AG09319 (cell line): ENCODE measurements around the gene RNF126.

Source experiments
- DNase-seq: peaks from one replicate; pipeline ENCODE4 v3.0.0-alpha.2; 2010; ENCODE audit warnings: low read depth; ENCODE audit errors: extremely low read depth
- TF ChIP-seq, protein P1 (sequence below): IDR thresholded peaks from 2 replicates; pipeline ENCODE4 v1.5.1; 2011; ENCODE audit warnings: low read depth, mild to moderate bottlenecking, inconsistent platforms, low read length, moderate library complexity

The RNF126 gene

GRCh38 chr19:645912-646778, 16.9 kb downstream of the RNF126 start:
- TF ChIP-seq, protein P1, sequence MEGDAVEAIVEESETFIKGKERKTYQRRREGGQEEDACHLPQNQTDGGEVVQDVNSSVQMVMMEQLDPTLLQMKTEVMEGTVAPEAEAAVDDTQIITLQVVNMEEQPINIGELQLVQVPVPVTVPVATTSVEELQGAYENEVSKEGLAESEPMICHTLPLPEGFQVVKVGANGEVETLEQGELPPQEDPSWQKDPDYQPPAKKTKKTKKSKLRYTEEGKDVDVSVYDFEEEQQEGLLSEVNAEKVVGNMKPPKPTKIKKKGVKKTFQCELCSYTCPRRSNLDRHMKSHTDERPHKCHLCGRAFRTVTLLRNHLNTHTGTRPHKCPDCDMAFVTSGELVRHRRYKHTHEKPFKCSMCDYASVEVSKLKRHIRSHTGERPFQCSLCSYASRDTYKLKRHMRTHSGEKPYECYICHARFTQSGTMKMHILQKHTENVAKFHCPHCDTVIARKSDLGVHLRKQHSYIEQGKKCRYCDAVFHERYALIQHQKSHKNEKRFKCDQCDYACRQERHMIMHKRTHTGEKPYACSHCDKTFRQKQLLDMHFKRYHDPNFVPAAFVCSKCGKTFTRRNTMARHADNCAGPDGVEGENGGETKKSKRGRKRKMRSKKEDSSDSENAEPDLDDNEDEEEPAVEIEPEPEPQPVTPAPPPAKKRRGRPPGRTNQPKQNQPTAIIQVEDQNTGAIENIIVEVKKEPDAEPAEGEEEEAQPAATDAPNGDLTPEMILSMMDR: no peak
- DNase-seq: no peak

GRCh38 chr19:644789-645188, 18.2 kb downstream of the RNF126 start:
- no peak for DNase-seq
- TF ChIP-seq, protein P1: no peak

GRCh38 chr19:644363-644762, 18.7 kb downstream of the RNF126 start:
- TF ChIP-seq, protein P1: no peak
- DNase-seq: no peak

DNA sequence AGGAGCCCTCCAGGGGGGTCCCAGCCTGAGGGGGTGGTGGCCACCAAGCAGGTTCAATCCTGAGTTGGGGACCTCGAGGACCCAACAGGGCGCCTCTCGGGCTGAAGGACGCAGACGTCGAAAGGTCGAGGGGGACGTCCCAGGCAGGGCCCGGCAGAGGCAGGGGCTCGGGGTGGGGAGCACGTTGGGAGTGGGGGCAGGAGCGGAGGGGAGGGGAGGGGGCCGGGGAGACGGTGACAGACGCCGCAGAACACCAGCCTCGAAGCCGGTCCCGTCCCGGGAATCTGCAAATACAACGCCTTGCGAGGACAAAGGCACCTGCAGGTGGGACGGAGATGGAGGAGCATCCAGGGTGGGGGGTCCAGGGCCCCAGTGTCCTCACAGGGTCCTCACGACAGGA, 19.3 kb downstream of the RNF126 start:
- no peak for DNase-seq
- TF ChIP-seq, protein P1: no peak

DNA sequence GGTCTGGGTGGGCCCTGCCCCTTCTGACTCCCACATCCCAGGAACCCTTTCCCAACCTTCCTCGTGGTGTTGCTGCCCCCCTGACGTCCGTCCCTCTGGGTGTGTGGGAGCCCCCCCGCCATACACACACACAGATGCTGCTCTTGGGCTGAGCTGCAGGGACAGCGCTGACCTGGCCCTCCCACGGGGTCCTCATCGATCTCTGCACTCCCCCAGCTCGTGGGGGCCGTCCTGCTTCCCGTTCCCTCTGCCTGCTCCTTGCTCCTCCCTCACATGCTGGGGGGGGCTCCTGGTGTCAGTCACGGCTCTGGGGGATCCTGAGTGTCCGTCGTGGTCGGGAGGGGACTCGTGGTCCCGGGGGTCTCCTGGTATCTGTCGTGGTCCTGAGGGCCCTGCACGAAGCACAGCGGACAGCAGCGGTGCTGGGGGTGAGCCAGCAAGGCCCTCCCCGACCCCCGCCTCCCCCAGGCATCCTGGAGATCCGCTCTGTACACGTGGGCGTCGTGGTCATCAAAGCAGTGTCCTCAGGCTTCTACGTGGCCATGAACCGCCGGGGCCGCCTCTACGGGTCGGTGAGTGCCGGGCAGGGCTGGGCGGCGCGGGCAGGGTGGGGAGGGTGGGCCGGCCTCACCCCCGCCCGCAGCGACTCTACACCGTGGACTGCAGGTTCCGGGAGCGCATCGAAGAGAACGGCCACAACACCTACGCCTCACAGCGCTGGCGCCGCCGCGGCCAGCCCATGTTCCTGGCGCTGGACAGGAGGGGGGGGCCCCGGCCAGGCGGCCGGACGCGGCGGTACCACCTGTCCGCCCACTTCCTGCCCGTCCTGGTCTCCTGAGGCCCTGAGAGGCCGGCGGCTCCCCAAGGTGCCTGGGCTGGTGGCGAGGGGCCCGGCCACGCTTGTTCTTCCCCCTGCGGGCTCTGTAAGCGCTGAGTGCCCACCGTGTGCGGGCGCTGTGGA, 20.0 kb downstream of the RNF126 start:
- TF ChIP-seq, protein P1: no peak
- no peak for DNase-seq

DNA sequence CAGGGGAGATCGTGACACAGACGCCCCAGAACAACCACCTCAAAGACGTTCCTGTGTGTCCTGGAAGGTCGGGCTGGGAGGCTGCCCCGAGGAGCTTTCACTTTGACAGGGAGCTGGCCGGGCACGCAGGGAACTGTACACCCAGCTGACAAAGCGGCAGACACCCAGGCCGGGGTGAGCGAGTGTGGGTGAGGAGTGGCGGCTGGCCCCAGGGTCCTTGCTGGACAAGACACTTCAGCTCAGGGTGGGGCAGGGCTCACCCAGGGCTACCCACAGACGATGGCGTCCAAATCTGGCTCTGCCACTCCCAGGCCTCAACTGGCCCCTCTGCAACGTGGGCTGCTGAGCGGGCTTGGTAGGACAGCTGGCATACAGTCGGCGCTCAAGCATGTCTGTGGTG, 21.3 kb downstream of the RNF126 start:
- DNase-seq: no peak

More for the DNA sequence above, 21.3 kb downstream of the RNF126 start:
- TF ChIP-seq, protein P1: no peak
